Measurements from ENCODE around the gene MACROH2A2.
"Not testable (repeated sequence)": the region's sequence is repeated elsewhere in the genome, so short reads cannot be mapped to it uniquely, and the experiment has no call there.

MACROH2A2 gene

DNA sequence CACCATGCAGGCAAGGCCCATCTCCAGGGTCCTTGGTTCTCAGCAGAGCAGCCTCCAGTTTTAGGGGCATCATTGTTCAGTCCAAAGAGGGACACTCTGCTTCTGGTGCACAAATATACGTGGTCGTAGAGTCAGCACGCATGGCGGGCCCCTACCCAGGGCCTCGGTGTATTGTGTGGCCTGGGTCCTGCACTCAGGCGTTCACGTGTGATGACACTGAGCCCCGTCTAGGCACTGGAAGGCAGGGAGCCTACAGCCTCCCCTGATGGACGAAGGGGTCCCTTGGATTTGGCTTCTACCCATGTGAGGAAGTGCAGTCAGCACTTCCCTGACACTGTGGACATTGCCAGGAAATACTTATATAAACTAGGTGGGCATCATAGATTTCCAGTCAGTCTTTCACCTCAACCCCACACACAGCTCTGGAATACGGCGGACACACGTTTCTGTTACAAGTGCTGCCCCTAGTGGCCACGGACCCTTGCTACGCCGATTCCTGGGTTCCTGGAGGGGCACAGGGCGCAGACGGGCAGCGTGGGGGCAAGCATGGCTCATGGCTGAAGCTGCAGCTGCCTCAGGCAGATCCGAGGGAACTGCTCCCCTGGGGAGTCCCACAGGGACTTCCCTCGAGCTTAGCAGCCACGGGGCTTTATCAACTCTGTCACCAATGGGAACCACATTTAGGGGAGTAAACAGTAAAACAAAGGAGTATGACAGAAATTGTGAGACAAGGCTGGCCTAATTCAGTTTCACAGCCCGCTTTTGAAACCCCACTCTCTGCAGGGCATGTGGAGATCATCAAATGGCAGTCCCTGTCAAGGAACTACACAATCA is 54.5 kb downstream of the MACROH2A2 start:
- no peak for DNase-seq

- no peak for DNase-seq
Measured at GRCh38 chr10:70109064-70109729, 56.6 kb downstream of the MACROH2A2 start.

GRCh38 chr10:70111496-70111895 is 58.9 kb downstream of the MACROH2A2 start:
- no peak for DNase-seq

DNA sequence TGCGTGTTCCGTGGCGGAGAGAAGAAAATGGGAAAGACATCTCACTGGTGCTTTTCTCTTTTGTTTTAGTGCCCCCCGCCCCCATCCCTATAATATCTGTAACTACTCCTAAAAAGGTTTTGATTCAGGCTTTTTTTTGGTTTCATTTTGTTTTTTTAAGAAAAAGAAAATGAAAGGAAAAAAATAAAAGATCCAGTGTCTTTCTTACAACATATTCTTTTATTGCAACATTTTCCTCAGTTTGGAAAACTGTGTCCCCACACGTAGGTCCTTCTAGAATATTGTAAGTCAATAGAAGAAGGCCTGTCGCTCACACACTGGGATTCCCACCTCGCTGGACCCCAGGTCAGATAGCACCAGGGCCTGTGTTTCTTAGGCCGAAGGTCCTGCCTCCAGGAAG is 59.4 kb downstream of the MACROH2A2 start:
- no peak for DNase-seq

DNA sequence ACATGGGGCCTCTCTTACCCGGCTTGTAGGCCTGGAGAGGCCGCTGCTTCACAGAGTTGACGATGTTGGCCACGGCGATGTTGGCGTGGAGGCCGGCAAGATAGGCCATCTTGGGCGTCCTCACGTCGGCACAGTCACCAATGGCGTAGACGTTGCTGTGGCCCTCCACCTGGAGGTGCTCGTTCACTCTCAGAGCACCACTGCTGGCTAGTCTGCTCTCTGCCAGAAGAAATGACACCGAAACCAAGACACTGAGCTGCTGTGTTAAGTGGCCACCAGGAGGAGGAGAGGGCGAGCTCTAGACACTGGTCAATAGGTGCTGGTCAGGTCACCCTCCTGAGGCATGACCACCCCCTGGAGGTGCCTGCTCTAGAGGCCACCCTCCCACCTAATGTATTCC is 62.3 kb downstream of the MACROH2A2 start:
- no peak for DNase-seq

DNA sequence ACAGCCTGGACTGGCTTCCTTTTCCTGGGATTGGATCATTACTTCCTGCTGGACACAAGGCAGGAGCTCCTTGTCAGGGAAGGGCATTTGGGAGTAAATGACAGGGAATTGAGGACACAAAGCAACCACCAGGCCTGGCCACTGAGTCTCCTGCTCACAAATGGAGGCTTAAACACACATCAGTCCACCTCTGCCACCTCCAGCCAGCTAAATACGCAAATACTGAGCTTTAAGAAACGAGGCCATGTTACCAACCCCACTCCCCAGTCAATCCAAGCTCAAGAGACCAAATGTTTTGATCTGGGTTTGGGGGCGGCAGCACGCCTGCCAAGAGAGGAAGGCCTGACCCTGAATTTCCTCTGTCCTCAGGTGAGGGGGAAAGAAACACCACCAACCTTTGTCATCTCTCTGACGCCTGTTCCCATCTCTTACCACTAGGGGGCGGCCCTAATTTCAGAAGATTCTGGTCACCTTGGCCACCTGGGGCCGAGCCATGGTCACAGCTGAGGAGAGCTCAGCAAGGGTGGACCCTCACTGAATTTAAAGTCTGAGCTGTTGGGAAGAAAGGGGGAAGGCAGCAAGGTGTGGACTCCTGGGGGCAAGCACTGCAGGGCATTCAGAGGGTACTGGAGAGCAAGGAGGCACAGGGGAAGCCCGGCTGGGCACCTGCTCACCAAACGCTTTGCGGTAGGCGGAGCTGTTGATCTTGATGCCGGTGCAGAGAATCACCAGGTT is 63.5 kb downstream of the MACROH2A2 start:
- DNase-seq, result peak; percentile 4

- no peak for DNase-seq
Measured at GRCh38 chr10:70117646-70118045, 65.0 kb downstream of the MACROH2A2 start.

GRCh38 chr10:70118196-70118595 is 65.5 kb downstream of the MACROH2A2 start:
- no peak for DNase-seq

- no peak for DNase-seq
Measured at GRCh38 chr10:70119197-70119596, 66.6 kb downstream of the MACROH2A2 start.

GRCh38 chr10:70119623-70120022 is 67.0 kb downstream of the MACROH2A2 start:
- no peak for DNase-seq

GRCh38 chr10:70120417-70120816 is 67.8 kb downstream of the MACROH2A2 start:
- DNase-seq, result no peak

DNA sequence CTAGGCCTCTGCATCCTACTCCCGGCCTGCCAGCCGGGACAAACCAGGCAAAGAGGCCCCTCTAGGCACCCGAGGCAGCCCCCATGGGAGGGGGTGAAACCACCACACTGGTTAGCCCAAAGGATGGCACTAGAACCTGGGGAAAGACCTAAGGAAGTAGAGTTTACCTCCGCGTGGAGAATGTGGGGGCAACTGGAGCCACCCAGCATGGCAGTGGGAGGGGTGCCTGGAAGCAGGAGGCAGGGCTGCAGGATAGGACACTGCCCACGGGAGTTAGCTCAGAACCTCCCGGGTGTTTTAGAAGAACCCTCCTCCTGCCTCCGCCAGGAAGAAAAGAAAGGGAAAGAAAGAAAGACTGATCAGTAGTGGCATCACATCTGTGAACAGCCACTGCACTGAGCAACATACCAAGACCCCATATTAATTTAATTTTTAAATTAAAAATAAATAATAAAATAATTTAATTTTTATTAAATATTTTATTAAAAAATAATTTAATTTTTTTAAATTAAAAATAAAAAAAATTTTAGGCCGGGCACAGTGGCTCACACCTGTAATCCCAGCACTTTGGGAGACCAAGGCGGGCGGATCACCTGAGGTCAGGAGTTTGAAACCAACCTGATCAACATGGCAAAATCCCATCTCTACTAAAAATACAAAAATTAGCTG is 68.8 kb downstream of the MACROH2A2 start:
- no peak for DNase-seq

DNA sequence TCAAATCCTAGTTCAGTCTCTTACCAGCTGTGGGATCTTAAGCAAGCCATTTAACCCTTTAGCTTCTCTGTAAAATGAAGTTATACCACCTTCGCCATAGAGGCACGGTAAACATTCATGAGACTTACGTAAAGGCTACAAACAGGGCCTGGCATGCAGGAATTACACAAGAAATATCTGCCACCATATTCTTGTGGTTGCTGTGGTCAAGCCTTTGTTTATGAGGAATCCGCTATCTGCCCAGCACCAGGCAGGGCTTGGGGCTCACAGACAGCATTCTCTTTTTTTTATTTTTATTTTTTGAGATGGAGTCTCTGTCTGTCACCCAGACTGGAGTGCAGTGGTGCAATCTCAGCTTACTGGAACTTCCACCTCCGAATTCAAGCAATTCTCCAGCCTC is 70.1 kb downstream of the MACROH2A2 start:
- no peak for DNase-seq

GRCh38 chr10:70123166-70123565 is 70.5 kb downstream of the MACROH2A2 start:
- not testable (repeated sequence) for DNase-seq

GRCh38 chr10:70123817-70124216 is 71.2 kb downstream of the MACROH2A2 start:
- DNase-seq, result no peak

DNA sequence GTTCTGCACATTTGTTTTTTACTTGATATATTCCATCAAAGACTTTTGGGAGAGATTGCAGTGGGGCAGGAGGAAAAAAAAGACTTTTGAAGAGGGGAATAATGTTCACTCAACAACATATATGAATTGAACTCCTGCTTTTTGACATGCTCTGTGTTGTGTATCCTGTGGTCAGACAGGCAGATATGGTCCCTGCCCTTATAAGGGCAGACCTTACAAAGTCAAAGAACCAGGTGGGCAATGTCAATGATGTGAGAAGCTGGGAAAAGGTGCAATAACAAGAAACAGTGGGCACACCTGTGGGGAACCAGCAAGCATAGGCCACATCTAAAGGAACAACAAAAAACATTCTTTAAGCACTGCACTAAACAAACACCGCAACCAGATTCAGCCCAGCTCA is 71.8 kb downstream of the MACROH2A2 start:
- no peak for DNase-seq

DNA sequence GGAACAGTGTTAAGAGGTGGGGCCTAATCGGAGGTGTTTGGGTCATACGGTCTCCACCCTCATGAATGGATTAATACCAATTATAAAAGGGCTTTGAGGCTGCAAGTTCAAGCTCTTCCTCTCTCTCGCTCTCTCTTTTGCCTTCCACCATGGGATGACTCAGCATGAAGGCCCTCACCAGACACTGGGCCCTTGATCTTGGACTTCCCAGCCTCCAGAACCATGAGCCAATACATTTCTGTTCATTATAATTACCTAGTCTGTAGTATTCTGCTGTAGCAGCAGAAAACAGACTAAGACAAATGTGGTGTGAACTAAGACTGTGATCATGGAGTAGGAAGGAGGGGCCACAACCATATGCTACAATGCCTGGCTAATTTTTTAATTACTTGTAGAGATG is 72.3 kb downstream of the MACROH2A2 start:
- DNase-seq, result no peak

DNA sequence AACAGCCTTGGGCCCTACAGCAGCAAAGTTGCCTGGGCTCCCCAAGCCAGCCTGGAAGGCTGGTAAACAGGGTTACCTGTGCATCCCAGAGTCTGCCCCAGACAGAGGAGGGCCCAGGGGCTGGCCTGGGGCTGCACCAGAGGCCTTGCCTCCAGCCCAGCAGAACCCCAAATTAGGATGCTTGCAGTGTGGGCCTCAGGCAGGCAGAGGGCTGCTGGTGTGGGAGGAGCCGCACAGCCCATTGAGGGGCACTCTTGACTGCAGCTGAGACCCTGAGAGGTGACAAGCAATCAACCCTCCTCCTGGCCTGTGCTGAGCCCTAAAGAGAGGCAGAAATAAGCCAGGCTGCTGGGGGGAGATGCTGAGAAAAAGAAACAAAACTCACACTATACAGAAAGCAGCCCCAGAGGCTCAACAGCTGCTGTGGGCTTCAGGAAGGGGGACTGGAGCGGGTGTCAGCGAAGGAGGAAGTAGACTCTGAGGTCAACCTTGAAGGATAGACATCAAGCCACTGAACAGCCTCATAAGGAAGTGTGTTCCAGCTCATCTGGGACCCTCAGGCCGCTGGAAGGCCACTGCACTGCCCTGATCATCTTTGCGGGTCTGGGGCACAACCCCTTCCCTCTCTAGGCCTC is 73.4 kb downstream of the MACROH2A2 start:
- DNase-seq, result no peak

DNA sequence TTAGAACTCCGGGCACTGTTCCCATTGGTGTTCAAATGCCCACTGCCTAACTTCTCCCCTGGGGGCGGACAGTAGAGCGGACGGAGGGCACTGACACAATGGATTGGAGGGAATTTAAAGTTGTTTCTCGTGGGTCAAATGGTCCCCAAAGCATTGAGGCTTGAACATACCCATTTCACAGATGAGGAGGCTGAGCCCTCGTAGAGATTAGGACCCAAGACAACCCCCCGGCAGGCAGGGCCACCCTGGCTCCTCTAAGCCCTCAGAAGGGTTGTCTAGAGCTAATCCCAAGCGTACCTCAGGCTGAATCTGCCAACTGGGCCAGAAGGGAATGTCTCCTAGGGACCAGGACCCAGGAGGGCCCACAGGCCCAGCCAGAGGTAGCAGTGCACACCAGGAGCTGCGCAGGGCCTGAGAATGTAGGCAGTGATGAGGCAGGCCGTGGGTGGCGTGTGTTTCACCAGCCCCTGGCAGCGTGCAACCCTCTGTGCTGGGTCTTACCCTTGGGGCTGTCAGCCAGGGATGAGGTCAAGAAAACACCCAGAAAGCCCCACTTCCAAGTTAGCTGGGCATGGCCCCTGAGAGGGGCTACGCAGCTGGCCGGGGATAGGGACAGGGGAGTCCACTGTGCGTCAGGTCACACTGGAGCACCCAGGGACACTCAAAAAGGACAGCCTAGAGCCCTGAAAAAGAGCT is 74.2 kb downstream of the MACROH2A2 start:
- no peak for DNase-seq

DNA sequence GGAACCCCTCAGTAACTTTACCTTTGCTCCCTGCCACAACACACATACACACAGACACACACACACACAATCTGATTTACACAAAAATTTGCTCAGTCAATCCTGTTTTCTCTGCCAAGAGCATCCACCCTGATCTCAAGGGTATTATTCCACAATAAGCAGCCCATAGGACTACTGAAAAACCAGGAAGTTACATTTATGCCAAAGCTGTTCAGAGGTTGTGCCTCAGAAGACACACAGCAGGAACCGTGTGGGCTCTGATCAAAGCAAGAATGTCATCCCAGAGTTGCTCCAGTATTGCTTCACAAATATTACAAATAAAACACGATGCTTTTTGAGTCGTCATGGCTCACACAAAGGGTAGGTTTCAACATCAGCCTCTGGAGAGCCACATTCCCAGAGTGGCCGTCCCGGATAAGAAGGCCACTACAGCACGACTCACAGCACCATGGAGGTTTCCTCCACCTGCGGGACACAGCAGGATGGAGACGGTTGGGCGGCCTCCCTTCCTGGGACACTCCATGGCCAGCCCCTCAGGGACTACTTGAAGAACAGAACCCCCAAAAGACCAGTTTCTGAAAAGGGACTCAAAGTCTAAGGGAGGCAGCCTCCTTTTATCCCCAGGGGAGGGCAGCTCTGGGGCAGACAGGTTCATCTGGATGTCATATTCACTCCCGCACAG is 78.4 kb downstream of the MACROH2A2 start:
- DNase-seq, result no peak

- no peak for DNase-seq
Measured at GRCh38 chr10:70131560-70131937, 78.9 kb downstream of the MACROH2A2 start.

All from NCI-H1694 treated with DMSO at 0.1 percent for 48 hours (cell line).